ENCODE data around the gene TLCD2.
"Not testable (repeated sequence)": the region's sequence is repeated elsewhere in the genome, so short reads cannot be mapped to it uniquely, and the experiment has no call there.

The TLCD2 gene

GRCh38 chr17:1735418-1735817 lies 25.2 kb upstream of the TLCD2 start:
- no peak for DNase-seq

GRCh38 chr17:1733759-1734158 lies 23.6 kb upstream of the TLCD2 start:
- no peak for DNase-seq

- no peak for DNase-seq
Observed at GRCh38 chr17:1732833-1733321, 22.7 kb upstream of the TLCD2 start.

GRCh38 chr17:1732241-1732832 lies 22.2 kb upstream of the TLCD2 start:
- no peak for DNase-seq

- DNase-seq = no peak
Observed at GRCh38 chr17:1731194-1731506, 21.0 kb upstream of the TLCD2 start.

GRCh38 chr17:1730326-1731193 lies 20.4 kb upstream of the TLCD2 start:
- DNase-seq = no peak

- DNase-seq = no peak
Observed at GRCh38 chr17:1729966-1730325, 19.8 kb upstream of the TLCD2 start.

- DNase-seq = no peak
Observed at GRCh38 chr17:1727876-1728630, 17.9 kb upstream of the TLCD2 start.

- no peak for DNase-seq
Observed at GRCh38 chr17:1727258-1727789, 17.1 kb upstream of the TLCD2 start.

GRCh38 chr17:1726626-1727257 lies 16.6 kb upstream of the TLCD2 start:
- no peak for DNase-seq

GRCh38 chr17:1725642-1726511 lies 15.7 kb upstream of the TLCD2 start:
- no peak for DNase-seq

- no peak for DNase-seq
Observed at GRCh38 chr17:1724869-1725641, 14.9 kb upstream of the TLCD2 start.

GRCh38 chr17:1724351-1724868 lies 14.2 kb upstream of the TLCD2 start, which contains the start of gene WDR81:
Gene WDR81, plus strand, starts transcription at chr17:1724704. Its CDS starts 256 bp downstream, at chr17:1724960.
- DNase-seq = peak; percentile 88

- not testable (repeated sequence) for DNase-seq
Observed at GRCh38 chr17:1722022-1722421, 11.8 kb upstream of the TLCD2 start.

- peak; percentile 68 for DNase-seq
Observed at GRCh38 chr17:1720856-1721386, 10.7 kb upstream of the TLCD2 start.

GRCh38 chr17:1718362-1719165 lies 8.4 kb upstream of the TLCD2 start:
- DNase-seq = no peak

- peak; percentile 78 for DNase-seq
Observed at GRCh38 chr17:1716912-1717695, 6.9 kb upstream of the TLCD2 start.

- peak; percentile 100 for DNase-seq
Observed at GRCh38 chr17:1716076-1716911, 6.1 kb upstream of the TLCD2 start.

All from activated CD4-positive, CD25-positive, alpha-beta regulatory T cell treated with anti-CD3 and anti-CD28 coated beads, Interleukin-2, amount 50 U/mL, for 72 hours (primary cell).